ENCODE data around the gene MYADML2. TPM values are rescaled to one million over a fixed set of nuclear protein-coding genes. Genes with fewer than 3 reads are reported as not detected.

Gene MYADML2
- total RNA-seq, 1 experiment from 2014 or later = not detected

- peak overlapping the region; percentile 87; the same call in 1 of the 2 replicates for H3K27ac ChIP-seq
- CTCF ChIA-PET = no interaction called here
- no peak for TF ChIP-seq CTCF (conservative IDR thresholded peaks at IDR 0.05)
- no peak for TF ChIP-seq EZH2 (IDR thresholded peaks at IDR 0.05; ENCODE audit: low read depth)
These were observed 47.4 kb downstream of the MYADML2 start for GRCh38 chr17:81899514-81900166.

GRCh38 chr17:81898885-81899284, 48.1 kb downstream of the MYADML2 start:
- no peaks in the 10 kb centered on the region for H4K20me1 ChIP-seq (ENCODE audit: insufficient read depth)
- no peaks in the 10 kb centered on the region for H3K9me3 ChIP-seq (ENCODE audit: insufficient read depth, low read depth)
- no peak for DNase-seq
- no peaks in the 10 kb centered on the region for H3K36me3 ChIP-seq (ENCODE audit: low read depth)
- ChIA-PET POLR2A (ENCODE audit: unreplicated experiment) (no interaction called here), CTCF (no interaction called here)
- intact Hi-C loops (cut with micrococcal nuclease; ENCODE audit: unreplicated experiment) = loop anchor here (2.0 to 10.0 kb wide), 2 partner anchors 14 to 206 kb away; no protein-coding TSS in a partner anchor
- peak overlapping the region; percentile 87 for H3K27ac ChIP-seq
- peak overlapping the region; percentile 67 for H3K4me2 ChIP-seq
- H3K4me1 ChIP-seq (replicated peaks; ENCODE audit: insufficient read depth) = peaks cover 30% of the 10 kb centered on the region
- H2AFZ ChIP-seq = no peak overlapping the region
- TF ChIP-seq CTCF (conservative IDR thresholded peaks at IDR 0.05) = no peak
- no peak for TF ChIP-seq EZH2 (IDR thresholded peaks at IDR 0.05; ENCODE audit: low read depth)
- H3K9me2 ChIP-seq (ENCODE audit: insufficient read depth) = no peaks in the 10 kb centered on the region
- H3K4me3 ChIP-seq = no peak overlapping the region; the same call in 1 of the 2 replicates
- peaks cover 32% of the 10 kb centered on the region for H3F3A ChIP-seq (ENCODE audit: insufficient read depth, low read depth)
- H3K27me3 ChIP-seq (ENCODE audit: insufficient read depth, low read depth) = no peaks in the 10 kb centered on the region
- BruUV-seq (replicated peaks) = no TSS peak
- no peaks in the 10 kb centered on the region for H3K79me2 ChIP-seq (ENCODE audit: low read depth)

More at GRCh38 chr17:81899514-81900166, 47.4 kb downstream of the MYADML2 start:
- H3K36me3 ChIP-seq (ENCODE audit: low read depth) = no peaks in the 10 kb centered on the region
- H3K9me2 ChIP-seq (ENCODE audit: insufficient read depth) = no peaks in the 10 kb centered on the region
- no peaks in the 10 kb centered on the region for H3K27me3 ChIP-seq (ENCODE audit: insufficient read depth, low read depth)
- POLR2A ChIA-PET (ENCODE audit: unreplicated experiment) = no interaction called here
- no peak for DNase-seq
- peaks cover 32% of the 10 kb centered on the region for H3F3A ChIP-seq (ENCODE audit: insufficient read depth, low read depth)
- no peaks in the 10 kb centered on the region for H3K9me3 ChIP-seq (ENCODE audit: insufficient read depth, low read depth)
- no peak overlapping the region for H3K4me3 ChIP-seq
- H3K79me2 ChIP-seq (ENCODE audit: low read depth) = no peaks in the 10 kb centered on the region
- no TSS peak for BruUV-seq (replicated peaks)
- peak overlapping the region; percentile 67; the same call in 1 of the 2 replicates for H3K4me2 ChIP-seq
- intact Hi-C loops (cut with micrococcal nuclease; ENCODE audit: unreplicated experiment) = loop anchor here (2.0 to 10.0 kb wide), 2 partner anchors 13 to 205 kb away; no protein-coding TSS in a partner anchor
- no peaks in the 10 kb centered on the region for H4K20me1 ChIP-seq (ENCODE audit: insufficient read depth)
- H3K4me1 ChIP-seq (replicated peaks; ENCODE audit: insufficient read depth) = peaks cover 30% of the 10 kb centered on the region
- no peak overlapping the region for H2AFZ ChIP-seq

GRCh38 chr17:81898029-81898866, 48.8 kb downstream of the MYADML2 start:
- ChIA-PET POLR2A (ENCODE audit: unreplicated experiment) (interaction anchor here (0.5 to 0.7 kb wide), 2 partner anchors 12 to 195 kb away, joined by 3 read pairs; partner anchors contain the start of gene MRPL12), CTCF (interaction anchor here (0.9 kb wide), 1 partner anchor 12 kb away, joined by 3 read pairs; no protein-coding TSS in a partner anchor)
- intact Hi-C loops (cut with micrococcal nuclease; ENCODE audit: unreplicated experiment) = loop anchor here (2.0 to 10.0 kb wide), 2 partner anchors 15 to 207 kb away; no protein-coding TSS in a partner anchor
- Histone ChIP-seq H3K9me2 (ENCODE audit: insufficient read depth) (no peaks in the 10 kb centered on the region), H3K79me2 (ENCODE audit: low read depth) (0 out of 2 replicates have a peak, but pooled peaks cover 2% of the 10 kb centered on the region), H3K9me3 (ENCODE audit: insufficient read depth, low read depth) (no peaks in the 10 kb centered on the region), H3K27me3 (ENCODE audit: insufficient read depth, low read depth) (no peaks in the 10 kb centered on the region), H3F3A (ENCODE audit: insufficient read depth, low read depth) (peaks cover 32% of the 10 kb centered on the region), H3K4me2 (peak overlapping the region; percentile 67), H3K36me3 (ENCODE audit: low read depth) (no peaks in the 10 kb centered on the region), H3K4me3 (no peak overlapping the region), H4K20me1 (ENCODE audit: insufficient read depth) (no peaks in the 10 kb centered on the region), H3K27ac (peak overlapping the region; percentile 87), H3K4me1 (replicated peaks; ENCODE audit: insufficient read depth) (peaks cover 30% of the 10 kb centered on the region), H2AFZ (no peak overlapping the region)
- no TSS peak for BruUV-seq (replicated peaks)
- TF ChIP-seq EZH2 (IDR thresholded peaks at IDR 0.05; ENCODE audit: low read depth) (no peak), CTCF (conservative IDR thresholded peaks at IDR 0.05) (no peak)
- peak; percentile 78 to 86 for DNase-seq

Data from PC-9 (cell line).